ENCODE measurements around the gene FOXE1.

FOXE1 gene

GRCh38 chr9:97876061-97876460, 23.0 kb downstream of the FOXE1 start:
- Histone ChIP-seq H3K36me3 (ENCODE audit: control insufficient read depth, insufficient read depth, low read length) (no peaks in the 10 kb centered on the region), H3K9ac (ENCODE audit: low read length) (no peak overlapping the region), H3K4me3 (ENCODE audit: low read length) (no peak overlapping the region), H3K27ac (ENCODE audit: low read depth, low read length) (no peak overlapping the region), H3K4me1 (ENCODE audit: control insufficient read depth, insufficient read depth, low read length) (no peaks in the 10 kb centered on the region), H3K27me3 (ENCODE audit: control insufficient read depth, insufficient read depth, low read length) (no peaks in the 10 kb centered on the region)

DNA sequence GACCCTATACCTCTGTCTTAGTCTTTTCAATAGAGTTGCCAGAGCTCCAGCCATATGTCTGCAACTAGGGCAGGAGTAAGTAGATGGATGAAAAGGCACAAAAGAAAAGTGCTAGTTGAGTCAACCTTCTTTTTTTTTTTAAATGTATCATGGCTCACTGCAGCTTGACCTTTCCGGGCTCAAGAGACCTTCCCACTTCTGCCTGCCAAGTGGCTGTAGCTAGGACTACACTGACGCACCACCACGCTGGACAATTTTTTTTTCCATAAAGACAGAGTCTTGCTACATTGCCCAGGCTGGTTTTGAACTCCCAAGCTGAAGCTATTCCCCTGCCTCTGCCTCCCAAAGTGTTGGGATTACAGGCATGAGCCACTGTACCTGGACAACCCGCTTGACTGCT, 27.3 kb downstream of the FOXE1 start:
- no peak overlapping the region for H3K9ac ChIP-seq (ENCODE audit: low read length)
- H3K27ac ChIP-seq (ENCODE audit: low read depth, low read length) = no peak overlapping the region
- H3K4me1 ChIP-seq (ENCODE audit: control insufficient read depth, insufficient read depth, low read length) = no peaks in the 10 kb centered on the region
- H3K4me3 ChIP-seq (ENCODE audit: low read length) = no peak overlapping the region
- H3K27me3 ChIP-seq (ENCODE audit: control insufficient read depth, insufficient read depth, low read length) = no peaks in the 10 kb centered on the region
- H3K36me3 ChIP-seq (ENCODE audit: control insufficient read depth, insufficient read depth, low read length) = no peaks in the 10 kb centered on the region

DNA sequence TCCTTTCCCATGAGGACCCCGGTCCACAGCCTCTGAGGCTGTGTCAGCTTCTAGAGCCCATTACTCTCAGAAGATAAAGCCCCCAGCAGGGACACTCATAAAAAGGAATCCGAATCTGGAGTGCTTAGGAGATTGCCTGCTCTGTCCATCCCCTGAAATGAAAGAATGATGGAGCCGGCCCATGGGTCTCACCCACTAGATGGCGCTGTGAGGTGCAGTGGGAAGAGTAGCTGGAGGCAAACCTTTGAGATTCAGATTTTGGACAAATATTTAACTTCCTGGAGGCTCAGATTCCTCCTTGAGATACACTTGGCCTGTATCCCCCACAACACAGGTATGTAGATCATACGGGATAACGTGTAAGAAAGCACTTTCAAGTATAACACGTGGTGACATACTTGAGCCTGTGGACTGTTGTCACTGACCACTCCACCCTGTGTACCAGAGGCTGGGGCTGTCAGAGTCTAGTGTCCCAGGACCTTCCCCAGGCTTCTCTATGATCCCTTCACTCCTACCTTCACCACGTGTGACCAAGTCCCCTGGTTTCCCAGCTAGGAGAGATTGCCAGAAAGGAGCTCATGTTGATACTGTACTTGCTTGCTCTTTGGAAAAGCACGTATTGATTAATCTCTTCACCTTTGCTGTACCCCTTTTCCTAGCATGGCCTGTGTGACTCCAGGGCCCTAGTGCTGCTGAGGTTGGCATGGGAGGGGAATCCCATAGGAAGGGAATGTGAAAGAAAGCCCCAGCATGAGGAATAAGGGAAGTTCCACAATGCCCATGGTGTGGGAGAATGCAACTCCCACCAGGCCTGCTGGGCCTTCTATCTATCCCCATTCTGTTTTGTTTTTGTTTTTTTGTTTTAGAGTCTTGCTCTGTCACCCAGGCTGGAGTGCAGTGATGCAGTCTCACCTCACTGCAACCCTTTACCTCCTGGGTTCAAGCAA, 37.2 kb downstream of the FOXE1 start:
- no peaks in the 10 kb centered on the region for H3K4me1 ChIP-seq (ENCODE audit: control insufficient read depth, insufficient read depth, low read length)

DNA sequence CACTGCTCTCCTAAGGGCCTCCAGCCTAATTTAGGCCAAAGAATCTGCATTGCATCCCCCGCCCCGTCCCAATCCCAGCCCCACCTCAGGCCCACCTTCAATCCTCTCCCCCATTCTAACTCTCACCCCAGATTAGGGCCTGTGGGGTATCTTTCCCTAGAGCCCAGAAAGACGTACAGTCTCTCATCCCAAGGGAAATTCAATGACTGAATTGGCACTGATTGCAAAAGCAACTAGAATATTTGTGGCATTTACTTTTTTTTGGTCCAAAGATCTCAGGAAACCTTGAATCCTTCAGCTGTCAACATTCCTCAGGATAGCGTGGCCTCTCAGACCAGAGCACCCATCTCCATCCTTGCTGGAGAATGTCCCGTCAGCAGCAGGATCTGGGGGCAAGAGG, 38.7 kb downstream of the FOXE1 start:
- no peak overlapping the region for H3K27ac ChIP-seq (ENCODE audit: low read depth, low read length)
- H3K4me1 ChIP-seq (ENCODE audit: control insufficient read depth, insufficient read depth, low read length) = no peaks in the 10 kb centered on the region
- H3K27me3 ChIP-seq (ENCODE audit: control insufficient read depth, insufficient read depth, low read length) = no peaks in the 10 kb centered on the region
- H3K36me3 ChIP-seq (ENCODE audit: control insufficient read depth, insufficient read depth, low read length) = no peaks in the 10 kb centered on the region
- H3K4me3 ChIP-seq (ENCODE audit: low read length) = no peak overlapping the region
- H3K9ac ChIP-seq (ENCODE audit: low read length) = no peak overlapping the region

More for the DNA sequence above, 37.2 kb downstream of the FOXE1 start:
- H3K36me3 ChIP-seq (ENCODE audit: control insufficient read depth, insufficient read depth, low read length) = no peaks in the 10 kb centered on the region
- no peaks in the 10 kb centered on the region for H3K27me3 ChIP-seq (ENCODE audit: control insufficient read depth, insufficient read depth, low read length)
- no peak overlapping the region for H3K9ac ChIP-seq (ENCODE audit: low read length)
- no peak overlapping the region for H3K4me3 ChIP-seq (ENCODE audit: low read length)
- H3K27ac ChIP-seq (ENCODE audit: low read depth, low read length) = no peak overlapping the region

DNA sequence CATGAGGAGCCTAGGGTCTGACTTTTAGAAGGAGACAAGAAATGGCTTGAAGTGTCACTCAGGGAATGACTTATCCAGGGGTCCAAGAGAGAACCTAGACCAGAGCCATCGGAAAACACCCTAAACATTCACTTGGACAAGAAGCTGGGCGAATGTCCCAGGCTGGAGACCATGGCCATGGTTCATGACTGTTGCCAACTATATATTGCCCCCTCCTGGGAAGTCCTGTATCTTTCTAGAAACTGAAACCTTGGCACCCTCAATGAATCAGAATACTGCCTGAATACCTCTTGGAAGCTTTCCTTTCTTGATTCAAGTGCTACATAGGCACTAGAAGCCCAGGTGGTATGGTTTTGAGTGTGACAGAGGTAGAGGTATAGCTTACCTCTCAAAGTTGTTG, 39.4 kb downstream of the FOXE1 start:
- Histone ChIP-seq H3K36me3 (ENCODE audit: control insufficient read depth, insufficient read depth, low read length) (no peaks in the 10 kb centered on the region), H3K4me3 (ENCODE audit: low read length) (no peak overlapping the region), H3K9ac (ENCODE audit: low read length) (no peak overlapping the region)

GRCh38 chr9:97895211-97895610, 42.2 kb downstream of the FOXE1 start:
- H3K4me3 ChIP-seq (ENCODE audit: low read length) = no peak overlapping the region
- no peak overlapping the region for H3K27ac ChIP-seq (ENCODE audit: low read depth, low read length)
- H3K36me3 ChIP-seq (ENCODE audit: control insufficient read depth, insufficient read depth, low read length) = no peaks in the 10 kb centered on the region
- no peaks in the 10 kb centered on the region for H3K27me3 ChIP-seq (ENCODE audit: control insufficient read depth, insufficient read depth, low read length)
- H3K9ac ChIP-seq (ENCODE audit: low read length) = no peak overlapping the region
- H3K4me1 ChIP-seq (ENCODE audit: control insufficient read depth, insufficient read depth, low read length) = no peaks in the 10 kb centered on the region

More for the DNA sequence above, 39.4 kb downstream of the FOXE1 start:
- no peaks in the 10 kb centered on the region for H3K4me1 ChIP-seq (ENCODE audit: control insufficient read depth, insufficient read depth, low read length)
- H3K27ac ChIP-seq (ENCODE audit: low read depth, low read length) = no peak overlapping the region
- H3K27me3 ChIP-seq (ENCODE audit: control insufficient read depth, insufficient read depth, low read length) = no peaks in the 10 kb centered on the region

- Histone ChIP-seq H3K9ac (ENCODE audit: low read length) (no peak overlapping the region), H3K36me3 (ENCODE audit: control insufficient read depth, insufficient read depth, low read length) (no peaks in the 10 kb centered on the region), H3K4me1 (ENCODE audit: control insufficient read depth, insufficient read depth, low read length) (no peaks in the 10 kb centered on the region), H3K27ac (ENCODE audit: low read depth, low read length) (no peak overlapping the region), H3K4me3 (ENCODE audit: low read length) (no peak overlapping the region), H3K27me3 (ENCODE audit: control insufficient read depth, insufficient read depth, low read length) (no peaks in the 10 kb centered on the region)
Measured at GRCh38 chr9:97895695-97896332, 42.8 kb downstream of the FOXE1 start.

GRCh38 chr9:97900103-97900737, 47.2 kb downstream of the FOXE1 start:
- Histone ChIP-seq H3K9ac (ENCODE audit: low read length) (no peak overlapping the region), H3K27me3 (ENCODE audit: control insufficient read depth, insufficient read depth, low read length) (no peaks in the 10 kb centered on the region), H3K36me3 (ENCODE audit: control insufficient read depth, insufficient read depth, low read length) (no peaks in the 10 kb centered on the region), H3K4me3 (ENCODE audit: low read length) (no peak overlapping the region), H3K4me1 (ENCODE audit: control insufficient read depth, insufficient read depth, low read length) (no peaks in the 10 kb centered on the region), H3K27ac (ENCODE audit: low read depth, low read length) (no peak overlapping the region)

GRCh38 chr9:97900738-97901565, 47.9 kb downstream of the FOXE1 start:
- no peak overlapping the region for H3K9ac ChIP-seq (ENCODE audit: low read length)
- H3K4me1 ChIP-seq (ENCODE audit: control insufficient read depth, insufficient read depth, low read length) = no peaks in the 10 kb centered on the region
- no peak overlapping the region for H3K27ac ChIP-seq (ENCODE audit: low read depth, low read length)
- H3K4me3 ChIP-seq (ENCODE audit: low read length) = no peak overlapping the region
- H3K27me3 ChIP-seq (ENCODE audit: control insufficient read depth, insufficient read depth, low read length) = no peaks in the 10 kb centered on the region
- H3K36me3 ChIP-seq (ENCODE audit: control insufficient read depth, insufficient read depth, low read length) = no peaks in the 10 kb centered on the region

GRCh38 chr9:97903177-97903576, 50.2 kb downstream of the FOXE1 start:
- Histone ChIP-seq H3K9ac (ENCODE audit: low read length) (no peak overlapping the region), H3K4me1 (ENCODE audit: control insufficient read depth, insufficient read depth, low read length) (no peaks in the 10 kb centered on the region), H3K27me3 (ENCODE audit: control insufficient read depth, insufficient read depth, low read length) (no peaks in the 10 kb centered on the region), H3K27ac (ENCODE audit: low read depth, low read length) (no peak overlapping the region), H3K36me3 (ENCODE audit: control insufficient read depth, insufficient read depth, low read length) (no peaks in the 10 kb centered on the region), H3K4me3 (ENCODE audit: low read length) (no peak overlapping the region)

GRCh38 chr9:97904725-97905124, 51.7 kb downstream of the FOXE1 start:
- Histone ChIP-seq H3K27me3 (ENCODE audit: control insufficient read depth, insufficient read depth, low read length) (no peaks in the 10 kb centered on the region), H3K36me3 (ENCODE audit: control insufficient read depth, insufficient read depth, low read length) (peaks cover 3% of the 10 kb centered on the region), H3K4me1 (ENCODE audit: control insufficient read depth, insufficient read depth, low read length) (no peaks in the 10 kb centered on the region), H3K4me3 (ENCODE audit: low read length) (no peak overlapping the region), H3K9ac (ENCODE audit: low read length) (no peak overlapping the region), H3K27ac (ENCODE audit: low read depth, low read length) (no peak overlapping the region)

GRCh38 chr9:97905228-97905627, 52.2 kb downstream of the FOXE1 start:
- Histone ChIP-seq H3K27me3 (ENCODE audit: control insufficient read depth, insufficient read depth, low read length) (no peaks in the 10 kb centered on the region), H3K4me1 (ENCODE audit: control insufficient read depth, insufficient read depth, low read length) (no peaks in the 10 kb centered on the region), H3K27ac (ENCODE audit: low read depth, low read length) (no peak overlapping the region), H3K36me3 (ENCODE audit: control insufficient read depth, insufficient read depth, low read length) (peaks cover 7% of the 10 kb centered on the region), H3K9ac (ENCODE audit: low read length) (no peak overlapping the region), H3K4me3 (ENCODE audit: low read length) (no peak overlapping the region)

Data from rectal smooth muscle tissue (tissue), 1 donor.